Hepatocyte (in vitro differentiated cells): ENCODE data around the gene SLFN14.
"Not testable (repeated sequence)": the region's sequence is repeated elsewhere in the genome, so short reads cannot be mapped to it uniquely, and the experiment has no call there.

Experiments used
- CTCF ChIP-seq: fragments of 200-600 bp; sonication (generic); IDR thresholded peaks from 2 replicates; pipeline ENCODE4 v1.5.1; 2016; ENCODE audit warnings: antibody characterized with exemption, mild to moderate bottlenecking; ENCODE audit not compliant: poor library complexity
- EZH2phosphoT487 ChIP-seq: fragments of 200-600 bp; sonication (generic); IDR thresholded peaks from one replicate; pipeline ENCODE4 v1.6.1; 2018; ENCODE audit warnings: antibody characterized with exemption, mild to moderate bottlenecking, low read depth, moderate library complexity; ENCODE audit not compliant: unreplicated experiment, severe bottlenecking

DNA sequence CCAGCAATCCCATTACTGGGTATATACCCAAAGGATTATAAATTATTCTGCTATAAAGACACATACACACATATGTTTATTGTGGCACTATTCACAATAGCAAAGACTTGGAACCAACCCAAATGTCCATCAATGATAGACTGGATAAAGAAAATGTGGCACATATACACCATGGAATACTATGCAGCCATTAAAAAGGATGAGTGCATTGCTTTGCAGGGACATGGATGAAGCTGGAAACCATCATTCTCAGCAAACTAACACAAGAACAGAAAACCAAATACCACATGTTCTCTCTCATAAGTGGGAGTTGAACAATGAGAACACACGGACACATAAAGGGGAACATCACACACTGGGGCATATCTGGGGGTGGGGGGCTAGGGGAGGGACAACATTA lies 31.3 kb downstream of the SLFN14 start:
- TF ChIP-seq CTCF, EZH2phosphoT487: not testable (repeated sequence)
